Activated T-helper 1 cell treated with anti-CD3 and anti-CD28 coated beads, Interleukin-2, amount 50 U/mL, for 16 hours (primary cell): ENCODE measurements around the gene USP11.
"Not testable (repeated sequence)": the region's sequence is repeated elsewhere in the genome, so short reads cannot be mapped to it uniquely, and the experiment has no call there.

ENCODE experiments used
- DNase-seq, 2 donors: peaks; one replicate each; pipeline ENCODE4 v3.0.0-alpha.2; 2020; ENCODE audit warnings: low read depth in 1 of 2, low spot score in 1 of 2

USP11 gene

GRCh38 chrX:47244676-47245075, 11.9 kb downstream of the USP11 start:
- no peak for DNase-seq

GRCh38 chrX:47245156-47245555, 12.3 kb downstream of the USP11 start:
- DNase-seq = no peak

GRCh38 chrX:47247206-47247998, 14.6 kb downstream of the USP11 start:
- DNase-seq = no peak

GRCh38 chrX:47247999-47248320, 15.2 kb downstream of the USP11 start:
- no peak for DNase-seq

GRCh38 chrX:47248576-47248975, 15.8 kb downstream of the USP11 start:
- no peak for DNase-seq

- DNase-seq = no peak
Measured at GRCh38 chrX:47250017-47250347, 17.2 kb downstream of the USP11 start.

- not testable (repeated sequence) for DNase-seq
Measured at GRCh38 chrX:47257620-47258019, 24.8 kb downstream of the USP11 start.

- DNase-seq = no peak
Measured at GRCh38 chrX:47264483-47265173, 31.8 kb downstream of the USP11 start.

GRCh38 chrX:47266643-47267042, 33.8 kb downstream of the USP11 start:
- DNase-seq = no peak

GRCh38 chrX:47272013-47272408, 39.2 kb downstream of the USP11 start:
- DNase-seq = no peak

- DNase-seq = no peak
Measured at GRCh38 chrX:47273011-47273730, 40.4 kb downstream of the USP11 start.

GRCh38 chrX:47278691-47279090, 45.9 kb downstream of the USP11 start:
- DNase-seq = no peak

- no peak for DNase-seq
Measured at GRCh38 chrX:47283015-47283771, 50.4 kb downstream of the USP11 start.

- not testable (repeated sequence) for DNase-seq
Measured at GRCh38 chrX:47284616-47285015, 51.8 kb downstream of the USP11 start.

- DNase-seq = no peak
Measured at GRCh38 chrX:47285836-47286320, 53.1 kb downstream of the USP11 start.

GRCh38 chrX:47293106-47293505, 60.3 kb downstream of the USP11 start:
- DNase-seq = no peak

- no peak for DNase-seq
Measured at GRCh38 chrX:47296766-47297365, 64.1 kb downstream of the USP11 start.

- DNase-seq = no peak
Measured at GRCh38 chrX:47297874-47298273, 65.1 kb downstream of the USP11 start.
